Neuronal stem cell (in vitro differentiated cells): Measurements from ENCODE around the gene LTA4H.

Experiments
- DNase-seq: peaks from one replicate; pipeline ENCODE4 v3.0.0-alpha.2; 2013; ENCODE audit warnings: low spot score
- H2AFZ ChIP-seq: one replicate; pipeline ENCODE4 v1.6.1; 2013; ENCODE audit warnings: mild to moderate bottlenecking, low read length, inconsistent platforms
- H2AK5ac ChIP-seq: 2 replicates; pipeline ENCODE4 v1.6.1; 2013; ENCODE audit warnings: low read depth, mild to moderate bottlenecking, inconsistent platforms, low read length, moderate library complexity, mixed read lengths
- H2BK120ac ChIP-seq: 2 replicates; pipeline ENCODE4 v1.6.1; 2013; ENCODE audit warnings: low read depth, mild to moderate bottlenecking, inconsistent platforms, low read length, moderate library complexity, mixed read lengths
- H2BK12ac ChIP-seq: one replicate; pipeline ENCODE4 v1.6.1; 2013; ENCODE audit warnings: low read length, inconsistent platforms
- H2BK15ac ChIP-seq: 2 replicates; pipeline ENCODE4 v1.6.1; 2013; ENCODE audit warnings: mild to moderate bottlenecking, low read length, inconsistent platforms, mixed read lengths
- H2BK5ac ChIP-seq: one replicate; pipeline ENCODE4 v1.6.1; 2013; ENCODE audit warnings: inconsistent platforms, mild to moderate bottlenecking, low read length, moderate library complexity
- H3K14ac ChIP-seq: one replicate; pipeline ENCODE4 v1.6.1; 2013; ENCODE audit warnings: low read length, inconsistent platforms
- H3K18ac ChIP-seq: 2 replicates; pipeline ENCODE4 v1.6.1; 2013; ENCODE audit warnings: low read length, inconsistent platforms
- H3K23ac ChIP-seq: 2 replicates; pipeline ENCODE4 v1.6.1; 2013; ENCODE audit warnings: low read depth, mild to moderate bottlenecking, mixed read lengths, low read length, inconsistent platforms; ENCODE audit not compliant: poor library complexity
- H3K27ac ChIP-seq: replicated peaks from 3 replicates; pipeline ENCODE4 v1.5.1; 2013; ENCODE audit warnings: low read length, inconsistent platforms
- H3K27me3 ChIP-seq, 3 experiments: 2 replicates each; pipeline ENCODE4 v1.6.1; 2013; ENCODE audit warnings: low read length in 3 of 3, mild to moderate bottlenecking in 2 of 3, inconsistent platforms in 1 of 3, low read depth in 1 of 3, mixed read lengths in 1 of 3, moderate library complexity in 1 of 3; ENCODE audit not compliant: control insufficient read depth in 3 of 3, insufficient read depth in 3 of 3
- H3K36me3 ChIP-seq, 2 donors: replicated peaks in 1 of 2; 2 replicates each; pipeline ENCODE4 v1.6.1; 2013; ENCODE audit warnings: low read length in 2 of 2; ENCODE audit not compliant: control insufficient read depth in 2 of 2, insufficient read depth in 2 of 2
- H3K4ac ChIP-seq: 2 replicates; pipeline ENCODE4 v1.6.1; 2013; ENCODE audit warnings: inconsistent platforms, mild to moderate bottlenecking, low read length, moderate library complexity
- H3K4me1 ChIP-seq, 2 donors: 1 replicate in 1 of 2; 2 replicates in 1 of 2; pipeline ENCODE4 v1.6.1; 2013; ENCODE audit warnings: low read length in 2 of 2, low read depth in 1 of 2; ENCODE audit not compliant: control insufficient read depth in 2 of 2, insufficient read depth in 1 of 2
- H3K4me2 ChIP-seq: one replicate; pipeline ENCODE4 v1.6.1; 2013; ENCODE audit warnings: mild to moderate bottlenecking, low read length, inconsistent platforms; ENCODE audit not compliant: insufficient read depth, poor library complexity, severe bottlenecking
- H3K4me3 ChIP-seq, 2 donors: 2 replicates each; pipeline ENCODE4 v1.5.1; 2013; ENCODE audit warnings: low read length in 2 of 2, mild to moderate bottlenecking in 2 of 2, inconsistent platforms in 1 of 2, moderate library complexity in 1 of 2
- H3K79me1 ChIP-seq: one replicate; pipeline ENCODE4 v1.6.1; 2013; ENCODE audit warnings: low read depth, mild to moderate bottlenecking, inconsistent platforms, low read length, moderate library complexity
- H3K9ac ChIP-seq: one replicate; pipeline ENCODE4 v1.6.1; 2013; ENCODE audit warnings: mild to moderate bottlenecking, low read depth, low read length, inconsistent platforms; ENCODE audit not compliant: poor library complexity
- H3K9me3 ChIP-seq, 2 donors: replicated peaks in 1 of 2; 2 replicates each; pipeline versions ENCODE3 to v1.6.1; 2013; ENCODE audit warnings: low read length in 2 of 2, mild to moderate bottlenecking in 2 of 2, inconsistent platforms in 1 of 2, low read depth in 1 of 2, mixed read lengths in 1 of 2, moderate library complexity in 1 of 2; ENCODE audit not compliant: control insufficient read depth in 2 of 2, insufficient read depth in 1 of 2
- H4K8ac ChIP-seq: one replicate; pipeline ENCODE4 v1.6.1; 2013; ENCODE audit warnings: low read depth, mild to moderate bottlenecking, inconsistent platforms, low read length, moderate library complexity
- H4K91ac ChIP-seq: one replicate; pipeline ENCODE4 v1.6.1; 2013; ENCODE audit warnings: low read length, low read depth, mild to moderate bottlenecking, inconsistent platforms; ENCODE audit not compliant: poor library complexity
- WGBS, 2 donors: extraction: QIAGEN DNeasy Blood & Tissue Kit; methylation state at CpG; one replicate each; pipeline ENCODE4 v1.1.7; 2013; ENCODE audit warnings: missing lambda C conversion rate in 2 of 2, mixed read lengths in 1 of 2; ENCODE audit not compliant: insufficient read length in 2 of 2, insufficient replicate concordance in 1 of 2; ENCODE audit errors: extremely low coverage in 2 of 2; 5-methylcytosine and 5-hydroxymethylcytosine counted together

The LTA4H gene

DNA sequence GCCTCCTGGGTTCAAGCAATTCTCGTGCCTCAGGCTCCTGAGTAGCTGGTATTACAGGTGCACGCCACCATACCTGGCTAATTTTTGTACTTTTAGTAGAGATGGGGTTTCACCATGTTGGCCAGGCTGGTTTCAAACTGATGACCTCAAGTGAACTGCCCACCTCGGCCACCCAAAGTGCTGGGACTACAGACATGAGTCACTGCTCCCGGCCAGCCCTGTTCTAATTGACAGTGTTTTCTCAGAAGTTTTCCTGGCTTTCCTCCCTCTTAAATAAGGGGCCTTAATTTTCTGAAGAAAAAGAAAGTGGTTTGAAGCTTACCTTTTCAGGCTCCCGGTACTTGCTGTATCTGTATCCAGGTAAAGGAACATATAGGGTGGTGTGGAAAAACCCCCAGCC is 40.9 kb downstream of the LTA4H start:
- Histone ChIP-seq H3K4me1 (no peaks in the 10 kb centered on the region), H3K4me2 (no peak overlapping the region), H3K4me3 (no peak overlapping the region), H2AFZ (no peak overlapping the region), H3K9me3 (no peaks in the 10 kb centered on the region), H3K79me1 (no peaks in the 10 kb centered on the region), H3K23ac (no peak overlapping the region), H3K18ac (no peak overlapping the region), H2AK5ac (no peak overlapping the region), H3K36me3 (no peaks in the 10 kb centered on the region), H4K8ac (no peak overlapping the region), H2BK5ac (no peak overlapping the region), H3K9ac (no peak overlapping the region), H2BK15ac (no peak overlapping the region), H2BK120ac (no peak overlapping the region), H2BK12ac (no peak overlapping the region), H4K91ac (no peak overlapping the region), H3K4ac (no peak overlapping the region), H3K27ac (no peak overlapping the region), H3K14ac (no peak overlapping the region), H3K27me3 (no peaks in the 10 kb centered on the region)
- no CpG with 5 or more reads among the region's 5 CpGs for WGBS, 2 donors
- DNase-seq: no peak

DNA sequence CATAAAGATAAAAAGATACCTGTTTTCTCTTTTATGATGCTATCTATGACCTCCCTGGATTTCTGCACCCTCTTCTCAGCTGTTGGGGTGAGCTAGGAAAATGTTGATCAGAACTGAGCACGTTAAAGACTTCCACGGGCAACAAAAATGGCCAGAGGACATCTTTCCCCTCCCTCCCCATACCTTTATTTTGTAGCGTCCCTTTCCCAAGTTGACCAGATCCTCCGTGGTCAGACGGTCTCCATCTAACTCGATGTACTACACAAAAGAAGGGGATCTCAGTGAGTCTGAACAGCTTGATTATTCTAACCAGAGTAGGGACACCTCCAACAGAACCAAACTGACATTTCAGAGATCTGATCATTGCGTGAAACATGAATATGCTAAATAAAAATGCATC is 41.5 kb downstream of the LTA4H start:
- no peaks in the 10 kb centered on the region for H3K4me1 ChIP-seq
- no peak overlapping the region for H3K4me3 ChIP-seq
- H2BK120ac ChIP-seq: no peak overlapping the region
- no peaks in the 10 kb centered on the region for H3K79me1 ChIP-seq
- H2BK5ac ChIP-seq: no peak overlapping the region
- H3K4me2 ChIP-seq: no peak overlapping the region
- no peak overlapping the region for H2BK15ac ChIP-seq
- no peaks in the 10 kb centered on the region for H3K9me3 ChIP-seq
- H3K14ac ChIP-seq: no peak overlapping the region
- H3K27me3 ChIP-seq: no peaks in the 10 kb centered on the region
- H4K91ac ChIP-seq: no peak overlapping the region
- H2BK12ac ChIP-seq: no peak overlapping the region
- no CpG with 5 or more reads among the region's 7 CpGs for WGBS, 2 donors
- no peaks in the 10 kb centered on the region for H3K36me3 ChIP-seq
- no peak overlapping the region for H4K8ac ChIP-seq
- DNase-seq: no peak
- H3K9ac ChIP-seq: no peak overlapping the region
- no peak overlapping the region for H3K23ac ChIP-seq
- no peak overlapping the region for H3K4ac ChIP-seq
- H2AFZ ChIP-seq: no peak overlapping the region
- no peak overlapping the region for H3K27ac ChIP-seq
- H3K18ac ChIP-seq: no peak overlapping the region
- H2AK5ac ChIP-seq: no peak overlapping the region

DNA sequence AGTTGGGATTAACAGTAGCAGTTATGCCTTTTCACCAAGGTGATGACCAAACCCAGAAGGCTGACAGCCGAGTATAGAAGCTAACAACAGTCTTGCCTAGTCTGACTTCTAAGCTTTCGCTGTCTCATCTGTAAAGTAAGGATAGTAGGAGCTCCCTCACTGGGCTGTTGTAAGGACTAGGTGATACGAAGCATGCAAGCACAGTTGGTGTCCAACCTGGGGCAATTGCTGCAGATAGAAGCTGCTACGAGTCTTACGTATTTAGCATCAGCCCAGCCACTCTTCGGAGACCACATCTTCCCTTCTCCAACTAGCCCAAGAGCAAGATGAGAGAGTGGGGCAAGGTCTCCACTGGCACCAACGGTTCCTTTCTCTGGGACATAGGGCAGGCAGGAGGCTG is 45.3 kb downstream of the LTA4H start:
- Histone ChIP-seq H3K14ac (no peak overlapping the region), H2BK120ac (no peak overlapping the region), H3K18ac (no peak overlapping the region), H2BK5ac (no peak overlapping the region), H3K4me1 (peaks cover 3% of the 10 kb centered on the region in 2 donors), H4K8ac (no peak overlapping the region), H2AFZ (no peak overlapping the region), H4K91ac (no peak overlapping the region), H2BK15ac (no peak overlapping the region), H3K4me3 (no peak overlapping the region), H2BK12ac (no peak overlapping the region), H3K36me3 (no peaks in the 10 kb centered on the region), H3K9me3 (no peaks in the 10 kb centered on the region), H3K79me1 (no peaks in the 10 kb centered on the region), H3K4me2 (no peak overlapping the region), H3K27me3 (no peaks in the 10 kb centered on the region), H3K9ac (no peak overlapping the region), H2AK5ac (no peak overlapping the region), H3K27ac (no peak overlapping the region), H3K4ac (no peak overlapping the region), H3K23ac (no peak overlapping the region)
- no CpG with 5 or more reads among the region's 7 CpGs for WGBS, 2 donors
- no peak for DNase-seq

DNA sequence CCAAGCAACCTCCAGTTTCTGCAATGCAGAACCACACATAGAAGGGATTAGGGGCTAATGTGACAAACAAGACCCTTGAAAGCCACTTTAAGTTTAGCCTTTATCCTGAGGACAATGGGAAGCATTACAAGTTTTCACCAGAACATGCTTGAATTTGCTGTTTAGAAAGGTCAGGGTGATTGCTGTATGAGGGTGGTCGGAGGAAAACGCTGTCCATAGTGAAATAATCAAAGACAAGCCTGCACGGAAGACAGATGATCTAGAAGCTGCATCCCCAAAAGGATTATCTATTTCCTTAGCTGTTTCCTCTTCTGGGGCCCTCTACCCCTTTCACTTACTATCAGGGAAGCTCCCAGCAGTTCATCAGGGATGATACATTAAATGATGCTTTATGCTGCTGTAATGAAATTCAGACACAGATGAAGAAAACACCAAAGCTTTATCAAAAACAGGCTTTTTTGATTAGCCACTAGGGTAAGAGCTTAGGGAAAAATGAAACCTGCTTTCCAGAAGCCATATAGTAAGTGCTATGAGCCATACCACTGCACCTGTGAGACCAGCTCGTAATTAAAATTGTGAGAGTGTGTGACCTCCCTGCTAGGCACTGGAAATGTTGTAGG is 45.8 kb downstream of the LTA4H start:
- Histone ChIP-seq H4K8ac (no peak overlapping the region), H2BK5ac (no peak overlapping the region), H2BK15ac (no peak overlapping the region), H2AK5ac (no peak overlapping the region), H3K4me1 (peaks cover 3% of the 10 kb centered on the region in 2 donors), H3K27ac (no peak overlapping the region), H2AFZ (no peak overlapping the region), H3K4me3 (no peak overlapping the region), H3K18ac (no peak overlapping the region), H2BK12ac (no peak overlapping the region), H2BK120ac (no peak overlapping the region), H3K4me2 (no peak overlapping the region), H3K79me1 (no peaks in the 10 kb centered on the region), H3K9ac (no peak overlapping the region), H3K27me3 (no peaks in the 10 kb centered on the region), H3K9me3 (no peaks in the 10 kb centered on the region), H3K4ac (no peak overlapping the region), H3K14ac (no peak overlapping the region), H4K91ac (no peak overlapping the region), H3K36me3 (no peaks in the 10 kb centered on the region), H3K23ac (no peak overlapping the region)
- no peak for DNase-seq
- no CpG with 5 or more reads among the region's 4 CpGs for WGBS, 2 donors
